Ovary (tissue), 9 donors: ENCODE results near the gene CDCP2. TPM values are rescaled to one million over a fixed set of nuclear protein-coding genes. Genes with fewer than 3 reads are reported as not detected.
"Not testable (repeated sequence)": the region's sequence is repeated elsewhere in the genome, so short reads cannot be mapped to it uniquely, and the experiment has no call there.

ENCODE experiments used
- DNase-seq, 5 donors: peaks; one replicate each; pipeline ENCODE4 v3.0.0-alpha.2; 2019 to 2020
- H3K27ac ChIP-seq, 2 donors: fragments of 200-600 bp; one replicate each; pipeline versions ENCODE4 v1.5.1 to v1.8.0; 2019 to 2022
- H3K27me3 ChIP-seq: fragments of 200-600 bp; one replicate; pipeline ENCODE4 v1.8.0; 2022
- H3K36me3 ChIP-seq: fragments of 200-600 bp; sonication (generic); one replicate; pipeline ENCODE4 v1.5.1; 2019
- H3K4me1 ChIP-seq: one replicate; pipeline ENCODE4 v1.8.1; 2013; ENCODE audit warnings: mild to moderate bottlenecking, moderate library complexity; ENCODE audit not compliant: insufficient read depth
- H3K4me3 ChIP-seq: fragments of 200-600 bp; sonication (generic); one replicate; pipeline ENCODE4 v1.5.1; 2017
- H3K9me3 ChIP-seq, 2 donors: fragments of 200-600 bp in 1 of 2; sonication (generic) in 1 of 2; one replicate each; pipeline versions ENCODE4 v1.5.1 to v1.8.1; 2013 to 2019; ENCODE audit warnings: mild to moderate bottlenecking in 1 of 2, moderate library complexity in 1 of 2
- CTCF ChIP-seq, 3 donors: fragments of 450-650 bp in 2 of 3; fragments of 200-600 bp in 1 of 3; IDR thresholded peaks; one replicate each; pipeline versions ENCODE4 v1.5.1 to v1.8.0; 2016 to 2022; ENCODE audit warnings: antibody characterized with exemption in 3 of 3, mild to moderate bottlenecking in 1 of 3
- EP300 ChIP-seq: sonication (generic); formaldehyde crosslinking; IDR thresholded peaks from one replicate; pipeline ENCODE4 v1.6.1; 2017; ENCODE audit warnings: antibody characterized with exemption
- POLR2A ChIP-seq: fragments of 450-650 bp; IDR thresholded peaks from one replicate; pipeline ENCODE4 v1.6.1; 2017; ENCODE audit warnings: antibody characterized with exemption, mild to moderate bottlenecking, moderate library complexity
- WGBS, 3 donors: extraction: QIAGEN DNeasy Blood & Tissue Kit in 1 of 3; methylation state at CpG; one replicate each; pipeline versions ENCODE4 v1.1.5 to v1.1.7; 2013 to 2017; 5-methylcytosine and 5-hydroxymethylcytosine counted together
- intact Hi-C, 4 donors: fragments of 100-400 bp; cut with DNase I; formaldehyde crosslinking; loops; one replicate each; pipeline versions ENCODE4 v1.11.0 to v1.15.1; 2022 to 2023
- polyA plus RNA-seq, 2 donors: library from polyadenylated mRNA; stranded (reverse); fragments of 200-250 nt in 1 of 2; fragments of 350-450 nt in 1 of 2; fragmentation: Illumina TruSeq in 1 of 2; extraction: RNeasy Lipid Tissue Mini Kit (QIAGEN cat#74804) in 1 of 2; gene quantifications; one replicate each; pipeline ENCODE4 v1.2.3, GENCODE V29; 2013 to 2014
- total RNA-seq, 7 donors: library from RNA; depleted of rRNA in 2 of 7; stranded (reverse); fragments of >200 nt in 2 of 7; fragmentation: NEBNext Ultra II Directional in 3 of 7; extraction: Animal tissue kit (Norgen Biotek cat#: 25700) in 3 of 7; gene quantifications; one replicate each; pipeline versions ENCODE4 v1.1.0 to v1.2.4, GENCODE V29; 2016 to 2023
- donor health status: DM: no; HTN: no; CAD: no; lungs with moderate emphysema.
- donor health status: DM: no; HTN: no; CAD: no.
- donor health status: Bipolar disorder and iron deficiency.
- donor health status: DM: yes; HTN: yes; CAD: no.
- donor health status: DM: no; HTN: no; CAD: no.
- donor health status: DM: yes; HTN: yes; CAD: no.

CDCP2 gene
- total and polyA plus RNA-seq, 9 donors: 0.04 to 0.34 (median 0.15) TPM; not detected in 6

- Histone ChIP-seq H3K36me3 (no peaks in the 10 kb centered on the region), H3K9me3 (no peaks in the 10 kb centered on the region), H3K4me3 (no peak overlapping the region), H3K27ac (no peak overlapping the region), H3K27me3 (no peaks in the 10 kb centered on the region), H3K4me1 (no peaks in the 10 kb centered on the region)
- 66 to 77% (median 75%) methylated on average over 7 of the region's 7 CpGs for WGBS, 3 donors
- intact Hi-C loops: no loop called here
- DNase-seq: no peak
- no peak for TF ChIP-seq EP300
- no peak for TF ChIP-seq POLR2A
- TF ChIP-seq CTCF (IDR thresholded peaks at IDR 0.05): no peak
Measured at GRCh38 chr1:54096877-54097240, 55.9 kb downstream of the CDCP2 start.

- WGBS, 3 donors: 73 to 80% (median 76%) methylated on average over 25 of the region's 25 CpGs
- no peak overlapping the region for H3K27ac ChIP-seq
- DNase-seq: no peak
- H3K27me3 ChIP-seq: no peaks in the 10 kb centered on the region
- H3K4me3 ChIP-seq: no peak overlapping the region
- TF ChIP-seq CTCF (IDR thresholded peaks at IDR 0.05): no peak
- no peak for TF ChIP-seq POLR2A
- TF ChIP-seq EP300: no peak
- H3K9me3 ChIP-seq: no peaks in the 10 kb centered on the region
- H3K36me3 ChIP-seq: no peaks in the 10 kb centered on the region
- intact Hi-C loops: no loop called here
- H3K4me1 ChIP-seq: no peaks in the 10 kb centered on the region
Measured at GRCh38 chr1:54096227-54096876, 56.4 kb downstream of the CDCP2 start.

- H3K4me1 ChIP-seq: no peaks in the 10 kb centered on the region
- 50 to 60% (median 55%) methylated on average over 8 of the region's 8 CpGs for WGBS, 3 donors
- DNase-seq: no peak
- H3K9me3 ChIP-seq: no peaks in the 10 kb centered on the region
- H3K4me3 ChIP-seq: no peak overlapping the region
- no peak for TF ChIP-seq EP300
- TF ChIP-seq POLR2A: no peak
- no peak for TF ChIP-seq CTCF (IDR thresholded peaks at IDR 0.05)
- H3K27ac ChIP-seq: no peak overlapping the region
- H3K36me3 ChIP-seq: no peaks in the 10 kb centered on the region
- intact Hi-C loops: no loop called here
- no peaks in the 10 kb centered on the region for H3K27me3 ChIP-seq
Measured at GRCh38 chr1:54095546-54096226, 57.1 kb downstream of the CDCP2 start.

GRCh38 chr1:54094730-54095105 lies 58.1 kb downstream of the CDCP2 start:
- H3K4me1 ChIP-seq, H3K9me3 ChIP-seq, H3K27ac ChIP-seq, H3K36me3 ChIP-seq, H3K27me3 ChIP-seq, intact Hi-C loops, DNase-seq, H3K4me3 ChIP-seq: not testable (repeated sequence)
- WGBS, 3 donors: 44 to 97% (median 50%) methylated on average over 1 of the region's 1 CpG

- no peak for TF ChIP-seq POLR2A
- TF ChIP-seq EP300: no peak
- TF ChIP-seq CTCF (IDR thresholded peaks at IDR 0.05): no peak
- Histone ChIP-seq H3K27me3 (no peaks in the 10 kb centered on the region), H3K27ac (no peak overlapping the region), H3K9me3 (no peaks in the 10 kb centered on the region), H3K36me3 (no peaks in the 10 kb centered on the region), H3K4me1 (no peaks in the 10 kb centered on the region), H3K4me3 (no peak overlapping the region)
- 88 to 95% (median 89%) methylated on average over 4 of the region's 4 CpGs for WGBS, 3 donors
- intact Hi-C loops: no loop called here
- no peak for DNase-seq
Measured at GRCh38 chr1:54094001-54094729, 58.6 kb downstream of the CDCP2 start.
